ENCODE measurements around the gene ULK1.
"Not testable (repeated sequence)": the region's sequence is repeated elsewhere in the genome, so short reads cannot be mapped to it uniquely, and the experiment has no call there.

The ULK1 gene

DNA sequence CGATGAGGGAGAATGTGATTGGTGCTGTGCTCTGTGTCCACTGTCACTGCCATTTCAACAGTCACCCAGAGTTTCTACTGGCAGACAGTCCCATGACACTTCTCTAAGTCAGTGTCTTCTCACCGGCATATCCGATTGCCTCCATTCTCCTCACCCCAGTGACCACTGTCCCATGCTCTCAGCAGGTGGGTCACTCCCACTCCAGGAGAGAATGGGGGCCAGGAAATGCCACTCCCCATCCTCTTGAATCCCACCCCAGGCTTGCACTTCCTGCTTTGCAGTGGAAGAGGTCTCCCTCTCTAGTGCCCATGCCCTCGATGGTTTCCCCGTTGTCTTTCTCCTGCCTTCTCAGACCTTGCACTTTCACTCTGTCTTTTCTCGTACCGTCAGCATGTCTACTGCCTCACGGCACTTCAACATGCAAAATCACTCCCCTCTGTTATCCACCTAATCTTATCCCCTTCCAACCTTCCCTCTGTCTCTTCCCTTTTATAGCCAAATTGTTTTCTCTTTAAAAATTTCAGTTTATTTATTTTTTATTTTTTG lies 53.1 kb downstream of the ULK1 start:
- Histone ChIP-seq H3K9ac (ENCODE audit: low read depth, low read length) (no peak overlapping the region), H3K4me1 (ENCODE audit: insufficient read depth, low read length) (peaks cover 3% of the 10 kb centered on the region; the same call in 1 of the 2 replicates), H3K27me3 (ENCODE audit: insufficient read depth, low read length) (no peaks in the 10 kb centered on the region), H3K36me3 (ENCODE audit: insufficient read depth, low read depth, low read length) (peaks cover 25% of the 10 kb centered on the region), H3K9me3 (ENCODE audit: insufficient read depth, low read depth, low read length) (no peaks in the 10 kb centered on the region), H3K4me3 (ENCODE audit: low read length) (no peak overlapping the region), H3K27ac (ENCODE audit: low read length) (no peak overlapping the region)

DNA sequence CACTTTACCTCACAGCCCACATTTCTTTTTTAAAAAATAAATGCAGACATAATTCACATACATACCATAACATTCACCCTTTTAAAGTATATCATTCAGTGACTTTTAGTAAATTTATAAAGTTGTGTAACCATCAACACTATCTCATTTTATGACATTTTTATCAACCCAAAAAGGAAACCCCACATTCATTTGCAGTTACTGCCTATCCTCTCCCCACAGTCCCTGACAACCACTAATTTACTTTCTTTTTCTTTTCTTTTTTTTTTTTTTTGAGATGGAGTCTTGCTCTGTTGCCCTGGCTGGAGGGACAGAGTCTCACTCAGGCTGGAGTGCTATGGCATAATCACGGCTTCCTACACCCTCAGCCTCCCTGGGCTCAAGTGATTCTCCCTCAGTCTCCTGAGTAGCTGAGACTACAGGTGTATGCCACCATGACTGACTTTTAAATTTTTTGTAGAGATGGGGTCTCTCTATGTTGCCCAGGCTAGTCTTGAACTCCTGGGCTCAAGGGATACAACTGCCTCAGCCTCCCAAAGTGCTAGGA lies 53.8 kb downstream of the ULK1 start:
- H3K4me3 ChIP-seq (ENCODE audit: low read length): no peak overlapping the region
- no peaks in the 10 kb centered on the region for H3K27me3 ChIP-seq (ENCODE audit: insufficient read depth, low read length)
- peaks cover 3% of the 10 kb centered on the region; the same call in 1 of the 2 replicates for H3K4me1 ChIP-seq (ENCODE audit: insufficient read depth, low read length)
- peaks cover 21% of the 10 kb centered on the region for H3K36me3 ChIP-seq (ENCODE audit: insufficient read depth, low read depth, low read length)
- H3K9me3 ChIP-seq (ENCODE audit: insufficient read depth, low read depth, low read length): no peaks in the 10 kb centered on the region
- no peak overlapping the region for H3K27ac ChIP-seq (ENCODE audit: low read length)
- no peak overlapping the region for H3K9ac ChIP-seq (ENCODE audit: low read depth, low read length)

DNA sequence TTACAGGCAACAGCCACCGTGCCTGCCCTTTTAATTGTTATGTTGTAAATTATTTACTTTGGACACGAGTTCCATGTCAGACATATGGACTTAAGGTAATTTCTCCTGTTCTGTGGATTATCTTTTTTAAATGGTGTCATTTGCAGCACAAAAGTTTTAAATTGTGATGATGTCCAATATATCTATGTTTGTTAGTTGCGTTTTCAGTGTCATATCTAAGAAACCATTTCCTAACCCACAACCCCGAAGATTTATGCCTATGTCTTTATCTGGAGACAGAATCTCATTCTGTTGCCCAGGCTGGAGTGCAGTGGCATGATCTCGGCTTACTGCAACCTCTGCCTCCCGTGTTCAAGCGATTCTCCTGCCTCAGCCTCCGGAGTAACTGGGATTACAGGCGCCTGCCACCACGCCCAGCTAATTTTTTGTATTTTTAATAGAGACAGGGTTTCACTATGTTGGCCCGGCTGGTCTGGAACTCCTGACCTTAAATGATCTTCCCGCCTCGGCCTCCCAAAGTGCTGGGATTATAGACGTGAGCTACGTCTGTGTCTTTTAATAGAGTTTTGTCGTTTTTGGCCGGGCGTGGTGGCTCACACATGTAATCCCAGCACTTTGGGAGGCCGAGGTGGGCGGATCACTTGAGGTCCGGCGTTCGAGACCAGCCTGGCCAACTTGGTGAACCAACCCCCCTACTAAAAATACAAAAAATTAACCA lies 54.5 kb downstream of the ULK1 start:
- not testable (repeated sequence) for H3K27me3 ChIP-seq (ENCODE audit: insufficient read depth, low read length); H3K9ac ChIP-seq (ENCODE audit: low read depth, low read length); H3K9me3 ChIP-seq (ENCODE audit: insufficient read depth, low read depth, low read length); H3K4me1 ChIP-seq (ENCODE audit: insufficient read depth, low read length); H3K27ac ChIP-seq (ENCODE audit: low read length)
- H3K36me3 ChIP-seq (ENCODE audit: insufficient read depth, low read depth, low read length): peaks cover 15% of the 10 kb centered on the region
- peak overlapping the region; percentile 55; the same call in 1 of the 2 replicates for H3K4me3 ChIP-seq (ENCODE audit: low read length)

DNA sequence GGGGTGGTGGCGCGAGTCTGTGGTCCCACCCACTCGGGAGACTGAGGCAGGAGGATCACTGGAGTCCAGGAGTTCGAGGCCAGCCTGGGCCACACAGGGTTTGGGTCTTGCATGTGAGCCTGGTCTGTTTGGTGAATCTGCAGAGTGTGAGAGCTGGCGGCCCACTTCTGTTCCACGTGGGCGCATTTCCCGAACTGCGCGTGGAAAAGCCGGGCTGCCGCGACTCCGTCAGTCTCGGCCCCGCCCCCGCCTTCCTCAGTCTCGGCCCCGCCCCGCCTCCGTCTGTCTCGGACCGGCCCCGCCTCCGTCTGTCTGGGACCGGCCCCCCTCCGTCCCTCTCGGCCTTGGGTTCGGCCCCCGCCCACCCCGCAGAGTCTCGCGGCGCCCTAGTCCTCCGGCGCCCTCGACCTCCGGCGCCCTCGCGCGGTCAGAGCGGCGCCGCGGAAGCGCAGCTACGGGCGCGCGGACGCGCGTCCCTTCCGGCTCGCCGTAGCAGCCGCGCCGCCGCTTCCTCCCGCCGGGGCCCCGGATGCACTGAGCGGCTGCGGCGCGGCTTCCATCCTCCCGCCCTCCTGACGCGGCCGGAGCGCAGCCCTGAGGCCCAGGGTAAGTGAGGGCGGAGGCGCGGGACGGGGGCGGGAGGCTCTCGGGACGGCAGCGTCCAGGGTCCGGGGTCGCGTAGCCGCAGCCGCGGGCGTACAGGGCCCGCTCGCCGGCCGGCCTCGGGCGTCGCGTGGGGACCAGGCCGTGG lies 55.2 kb downstream of the ULK1 start, which contains the start of gene EP400:
TSS of gene EP400 (plus strand) at position 512 of the 751 bp plus-strand sequence. CDS start 10,678 bp downstream, outside the sequence.
- peak within 1 kb of the TSS; percentile 87 for H3K4me3 ChIP-seq (ENCODE audit: low read length)
- peak within 1 kb of the TSS; percentile 81 for H3K9ac ChIP-seq (ENCODE audit: low read depth, low read length)
- H3K36me3 ChIP-seq (ENCODE audit: insufficient read depth, low read depth, low read length): peaks cover 7% of the 10 kb centered on the region; the same call in 1 of the 2 replicates
- no peaks in the 10 kb centered on the region for H3K27me3 ChIP-seq (ENCODE audit: insufficient read depth, low read length)
- H3K9me3 ChIP-seq (ENCODE audit: insufficient read depth, low read depth, low read length): no peaks in the 10 kb centered on the region
- H3K4me1 ChIP-seq (ENCODE audit: insufficient read depth, low read length): peaks cover 3% of the 10 kb centered on the region; the same call in 1 of the 2 replicates
- no peak within 1 kb of the TSS for H3K27ac ChIP-seq (ENCODE audit: low read length)

DNA sequence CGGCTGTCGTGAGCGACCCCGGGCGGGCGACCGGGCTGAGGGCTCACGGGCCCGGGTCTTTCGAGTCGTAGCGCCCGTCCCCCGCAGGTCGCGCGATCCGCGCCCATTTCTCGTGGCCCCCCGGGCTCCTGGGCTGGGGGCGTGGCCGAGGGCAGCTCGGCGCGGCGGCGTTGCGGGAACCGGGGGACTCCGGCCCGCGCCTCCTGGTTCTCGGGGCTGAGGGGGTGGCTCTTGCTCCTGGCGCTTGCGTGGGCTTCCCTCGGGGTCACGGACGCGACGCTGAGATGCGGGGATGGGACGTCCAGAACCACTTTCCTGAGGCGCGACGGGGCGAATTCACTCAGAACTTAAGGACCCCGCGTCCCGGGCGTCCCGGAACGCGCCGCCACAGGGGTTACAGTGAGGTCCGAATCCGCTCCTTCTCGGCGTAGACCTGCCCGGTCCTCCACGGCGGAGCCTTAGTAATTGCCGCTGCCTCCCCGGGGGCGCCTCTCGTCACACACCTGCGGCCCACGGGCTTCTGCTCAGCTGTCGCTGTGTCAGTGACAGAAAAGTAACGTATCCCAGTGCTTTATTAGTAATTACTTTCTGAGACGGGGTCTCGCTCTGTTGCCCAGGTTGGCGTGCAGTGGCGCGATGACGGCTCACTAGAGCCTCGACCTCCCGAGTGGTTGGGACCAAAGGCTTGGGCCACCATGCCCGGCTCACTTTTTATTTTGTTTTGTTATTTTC lies 55.9 kb downstream of the ULK1 start:
- Histone ChIP-seq H3K27ac (ENCODE audit: low read length) (no peak overlapping the region), H3K27me3 (ENCODE audit: insufficient read depth, low read length) (no peaks in the 10 kb centered on the region), H3K4me3 (ENCODE audit: low read length) (peak overlapping the region; percentile 87), H3K9me3 (ENCODE audit: insufficient read depth, low read depth, low read length) (no peaks in the 10 kb centered on the region), H3K9ac (ENCODE audit: low read depth, low read length) (peak overlapping the region; percentile 81), H3K36me3 (ENCODE audit: insufficient read depth, low read depth, low read length) (0 out of 2 replicates have a peak, but pooled peaks cover 3% of the 10 kb centered on the region), H3K4me1 (ENCODE audit: insufficient read depth, low read length) (peaks cover 3% of the 10 kb centered on the region; the same call in 1 of the 2 replicates)

DNA sequence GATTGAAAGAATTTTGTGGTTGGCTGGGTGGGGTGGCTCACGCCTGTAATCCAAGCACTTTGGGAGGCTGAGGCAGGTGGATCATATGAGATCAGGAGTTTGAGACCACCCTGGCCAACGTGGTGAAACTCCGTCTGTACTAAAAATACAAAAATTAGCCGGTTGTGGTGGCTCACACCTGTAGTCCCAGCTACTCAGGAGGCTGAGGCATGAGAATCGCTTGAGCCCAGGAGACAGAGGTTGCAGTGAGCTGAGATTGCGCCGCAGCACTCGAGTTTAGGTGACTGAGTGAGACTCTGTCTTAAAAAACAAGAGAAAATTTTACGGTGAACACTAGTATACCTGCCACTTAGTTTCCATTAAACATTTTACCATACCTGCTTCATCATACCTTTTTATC lies 59.4 kb downstream of the ULK1 start:
- not testable (repeated sequence) for H3K4me3 ChIP-seq (ENCODE audit: low read length); H3K27ac ChIP-seq (ENCODE audit: low read length); H3K4me1 ChIP-seq (ENCODE audit: insufficient read depth, low read length); H3K27me3 ChIP-seq (ENCODE audit: insufficient read depth, low read length); H3K9ac ChIP-seq (ENCODE audit: low read depth, low read length); H3K36me3 ChIP-seq (ENCODE audit: insufficient read depth, low read depth, low read length); H3K9me3 ChIP-seq (ENCODE audit: insufficient read depth, low read depth, low read length)

DNA sequence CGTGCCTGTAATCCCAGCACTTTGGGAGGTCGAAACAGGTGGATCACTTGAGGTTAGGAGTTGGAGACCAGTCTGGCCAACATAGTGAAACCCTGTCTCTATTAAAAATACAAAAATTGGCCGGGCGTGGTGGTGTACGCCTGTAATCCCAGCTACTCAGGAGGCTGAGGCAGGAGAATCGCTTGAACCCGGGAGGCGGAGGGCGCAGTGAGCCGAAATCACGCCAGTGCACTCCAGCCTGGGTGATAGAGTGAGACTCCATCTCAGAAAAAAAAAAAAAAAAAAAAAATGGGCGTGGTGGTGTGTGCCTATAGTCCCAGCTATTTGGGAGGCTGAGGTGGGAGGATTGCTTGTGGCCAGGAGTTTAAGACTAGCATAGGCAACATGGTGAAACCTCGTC lies 60.0 kb downstream of the ULK1 start:
- H3K27me3 ChIP-seq (ENCODE audit: insufficient read depth, low read length); H3K4me3 ChIP-seq (ENCODE audit: low read length); H3K4me1 ChIP-seq (ENCODE audit: insufficient read depth, low read length); H3K9ac ChIP-seq (ENCODE audit: low read depth, low read length); H3K27ac ChIP-seq (ENCODE audit: low read length); H3K36me3 ChIP-seq (ENCODE audit: insufficient read depth, low read depth, low read length); H3K9me3 ChIP-seq (ENCODE audit: insufficient read depth, low read depth, low read length): not testable (repeated sequence)

DNA sequence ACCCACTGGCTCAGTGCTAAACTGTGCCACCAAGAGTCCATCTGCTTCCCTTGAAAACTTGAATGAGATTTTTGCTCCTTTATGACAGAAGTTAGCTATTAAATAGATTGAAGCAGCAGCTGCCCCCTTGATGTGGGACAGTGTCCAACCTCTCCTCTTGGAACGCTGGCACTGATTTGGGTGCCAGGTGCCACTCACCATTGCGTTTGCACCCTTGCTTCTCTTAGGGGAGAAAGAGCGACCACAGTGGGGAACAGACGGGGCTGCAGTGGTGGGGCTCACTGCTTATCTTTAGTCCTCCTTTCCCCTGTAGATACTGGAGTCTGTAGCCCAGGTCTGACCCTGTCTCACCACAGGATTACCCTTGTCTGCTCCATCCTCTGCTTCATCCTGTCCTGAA lies 64.7 kb downstream of the ULK1 start:
- H3K9ac ChIP-seq (ENCODE audit: low read depth, low read length): no peak overlapping the region
- H3K27ac ChIP-seq (ENCODE audit: low read length): no peak overlapping the region

DNA sequence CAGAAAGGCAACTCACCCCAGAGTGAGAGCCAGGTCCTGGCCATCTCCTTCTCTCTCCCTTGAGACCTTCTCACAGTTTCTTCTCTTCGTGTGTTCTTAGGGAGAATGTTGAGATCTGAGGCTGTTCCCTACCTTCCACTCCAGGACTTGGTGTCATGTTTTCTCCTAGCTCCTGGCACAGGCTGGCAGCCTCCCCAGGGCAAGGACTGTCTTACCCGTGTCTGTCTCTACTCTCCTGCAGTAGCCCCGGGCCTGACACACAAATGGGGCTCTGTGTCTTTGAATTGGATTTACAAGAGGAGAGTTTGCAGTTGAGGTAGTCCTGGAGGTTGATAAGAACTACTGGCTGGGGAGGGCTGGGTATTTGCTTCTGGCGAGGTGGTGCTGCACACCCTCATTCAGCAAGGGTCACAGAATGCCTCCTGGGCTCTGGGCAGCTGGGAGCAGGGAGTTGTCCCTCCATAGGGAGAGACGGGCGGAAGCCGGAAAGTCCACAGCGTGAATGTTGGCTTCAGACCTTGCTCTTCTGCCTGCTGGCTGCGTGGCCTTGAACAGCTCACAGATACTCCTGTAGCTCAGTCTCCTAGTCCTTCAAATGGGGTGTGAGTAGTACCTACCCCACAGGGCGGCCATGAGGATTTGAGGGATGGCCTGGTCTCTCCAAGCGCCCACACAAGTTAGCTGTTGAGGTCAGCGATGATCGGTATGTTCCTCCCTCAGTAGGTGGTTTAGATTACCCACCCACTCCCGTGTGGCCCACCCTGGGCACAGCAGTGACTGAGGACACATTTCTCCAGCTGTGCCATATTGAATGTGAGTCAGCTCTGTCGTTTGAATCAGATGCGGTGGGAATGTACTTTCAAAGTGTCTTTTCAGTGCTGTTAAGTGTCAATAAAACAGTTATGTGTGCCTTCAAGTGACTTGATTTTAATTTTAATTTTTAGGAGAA lies 65.5 kb downstream of the ULK1 start:
- Histone ChIP-seq H3K36me3 (ENCODE audit: insufficient read depth, low read depth, low read length) (peaks cover 17% of the 10 kb centered on the region; the same call in 1 of the 2 replicates), H3K4me1 (ENCODE audit: insufficient read depth, low read length) (no peaks in the 10 kb centered on the region; the same call in 1 of the 2 replicates), H3K9me3 (ENCODE audit: insufficient read depth, low read depth, low read length) (no peaks in the 10 kb centered on the region), H3K9ac (ENCODE audit: low read depth, low read length) (no peak overlapping the region), H3K4me3 (ENCODE audit: low read length) (no peak overlapping the region), H3K27me3 (ENCODE audit: insufficient read depth, low read length) (no peaks in the 10 kb centered on the region), H3K27ac (ENCODE audit: low read length) (no peak overlapping the region)

More for the DNA sequence above, 64.7 kb downstream of the ULK1 start:
- peaks cover 17% of the 10 kb centered on the region; the same call in 1 of the 2 replicates for H3K36me3 ChIP-seq (ENCODE audit: insufficient read depth, low read depth, low read length)
- no peak overlapping the region for H3K4me3 ChIP-seq (ENCODE audit: low read length)
- H3K9me3 ChIP-seq (ENCODE audit: insufficient read depth, low read depth, low read length): no peaks in the 10 kb centered on the region
- H3K27me3 ChIP-seq (ENCODE audit: insufficient read depth, low read length): no peaks in the 10 kb centered on the region
- no peaks in the 10 kb centered on the region; the same call in 1 of the 2 replicates for H3K4me1 ChIP-seq (ENCODE audit: insufficient read depth, low read length)

DNA sequence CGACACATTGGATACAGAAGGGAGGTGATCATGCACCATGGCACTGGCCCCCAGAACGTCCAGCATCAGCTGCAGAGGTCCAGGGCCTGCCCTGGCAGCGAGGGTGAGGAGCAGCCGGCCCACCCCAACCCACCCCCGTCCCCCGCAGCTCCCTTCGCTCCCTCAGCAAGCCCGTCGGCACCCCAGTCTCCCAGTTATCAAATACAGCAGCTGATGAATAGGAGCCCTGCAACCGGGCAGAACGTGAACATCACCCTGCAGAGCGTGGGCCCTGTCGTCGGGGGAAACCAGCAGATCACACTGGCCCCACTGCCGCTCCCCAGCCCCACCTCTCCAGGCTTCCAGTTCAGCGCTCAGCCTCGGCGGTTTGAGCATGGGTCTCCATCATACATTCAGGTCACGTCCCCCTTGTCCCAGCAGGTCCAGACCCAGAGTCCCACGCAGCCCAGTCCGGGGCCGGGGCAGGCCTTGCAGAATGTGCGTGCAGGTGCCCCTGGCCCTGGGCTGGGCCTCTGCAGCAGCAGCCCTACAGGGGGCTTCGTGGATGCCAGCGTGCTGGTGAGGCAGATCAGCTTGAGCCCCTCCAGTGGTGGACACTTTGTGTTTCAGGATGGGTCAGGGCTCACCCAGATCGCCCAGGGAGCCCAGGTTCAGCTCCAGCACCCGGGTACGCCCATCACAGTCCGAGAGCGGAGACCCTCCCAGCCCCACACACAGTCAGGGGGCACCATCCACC lies 66.3 kb downstream of the ULK1 start:
- H3K9me3 ChIP-seq (ENCODE audit: insufficient read depth, low read depth, low read length); H3K4me3 ChIP-seq (ENCODE audit: low read length); H3K27ac ChIP-seq (ENCODE audit: low read length); H3K4me1 ChIP-seq (ENCODE audit: insufficient read depth, low read length); H3K27me3 ChIP-seq (ENCODE audit: insufficient read depth, low read length); H3K9ac ChIP-seq (ENCODE audit: low read depth, low read length): not testable (repeated sequence)
- H3K36me3 ChIP-seq (ENCODE audit: insufficient read depth, low read depth, low read length): peaks cover 22% of the 10 kb centered on the region; the same call in 1 of the 2 replicates

Measured in iPS-20b (cell line).